Renal cortex interstitium (tissue), 11 donors: ENCODE measurements around the gene TMEM37. TPM values are rescaled to one million over a fixed set of nuclear protein-coding genes. Genes with fewer than 3 reads are reported as not detected.

Experiments
- DNase-seq, 11 donors: peaks; one replicate each; pipeline ENCODE4 v3.0.0-alpha.2; 2013; ENCODE audit warnings: low read depth in 9 of 11, low spot score in 4 of 11; ENCODE audit errors: extremely low read depth in 1 of 11
- polyA plus RNA-seq, 3 donors: library from polyadenylated mRNA; unstranded; fragments of 120-200 nt; gene quantifications; one replicate each; pipeline ENCODE4 v1.2.1, GENCODE V29; 2013; ENCODE audit not compliant: insufficient read length in 3 of 3

Gene TMEM37
- polyA plus RNA-seq, 3 donors = 46.6 to 72.9 (median 54.9) TPM

GRCh38 chr2:119426801-119427395 lies 4.8 kb upstream of the TMEM37 start:
- DNase-seq = no peak

GRCh38 chr2:119427756-119428155 lies 3.9 kb upstream of the TMEM37 start:
- DNase-seq = no peak

GRCh38 chr2:119428488-119429224 lies 3.0 kb upstream of the TMEM37 start:
- DNase-seq = no peak

- DNase-seq = no peak
Observed at GRCh38 chr2:119429225-119429981, 2.3 kb upstream of the TMEM37 start.

- no peak for DNase-seq
Observed at GRCh38 chr2:119430023-119430498, 1.6 kb upstream of the TMEM37 start.

- DNase-seq = no peak
Observed at GRCh38 chr2:119431976-119432850, 559 bp downstream of the TMEM37 start.

- no peak for DNase-seq
Observed at GRCh38 chr2:119432851-119433522, 1.3 kb downstream of the TMEM37 start.

GRCh38 chr2:119433636-119434327 lies 2.1 kb downstream of the TMEM37 start:
- DNase-seq = no peak

- no peak for DNase-seq
Observed at GRCh38 chr2:119434664-119435063, 3.0 kb downstream of the TMEM37 start.

- DNase-seq = no peak
Observed at GRCh38 chr2:119435081-119435952, 3.7 kb downstream of the TMEM37 start.

GRCh38 chr2:119435953-119436297 lies 4.3 kb downstream of the TMEM37 start:
- DNase-seq = no peak

- DNase-seq = no peak
Observed at GRCh38 chr2:119436993-119437772, 5.5 kb downstream of the TMEM37 start.

- DNase-seq = no peak
Observed at GRCh38 chr2:119438128-119438656, 6.5 kb downstream of the TMEM37 start.

- DNase-seq = no peak
Observed at GRCh38 chr2:119438726-119439284, 7.2 kb downstream of the TMEM37 start.

- no peak for DNase-seq
Observed at GRCh38 chr2:119439574-119440500, 8.2 kb downstream of the TMEM37 start.
